Neural cell (in vitro differentiated cells): ENCODE measurements around the gene KCNIP4.

Experiments used
- CTCF ChIP-seq: fragments of 450-650 bp; IDR thresholded peaks from 2 replicates; pipeline ENCODE4 v1.5.1; 2014; ENCODE audit warnings: antibody characterized with exemption, mild to moderate bottlenecking, moderate library complexity; ENCODE audit not compliant: poor library complexity, severe bottlenecking
- EP300 ChIP-seq: fragments of 450-650 bp; conservative IDR thresholded peaks from 2 replicates; pipeline ENCODE4 v1.6.1; 2014; ENCODE audit warnings: antibody characterized with exemption, mild to moderate bottlenecking, moderate library complexity; ENCODE audit not compliant: poor library complexity, severe bottlenecking
- EZH2 ChIP-seq: fragments of 200-600, 300-800 bp; shearing (Covaris generic), sonication (generic); IDR thresholded peaks from 2 replicates; pipeline ENCODE4 v1.6.1; 2014; ENCODE audit warnings: antibody characterized with exemption, low read length, borderline replicate concordance, mild to moderate bottlenecking; ENCODE audit not compliant: insufficient read depth, poor library complexity, severe bottlenecking
- MXI1 ChIP-seq: fragments of 450-650 bp; conservative IDR thresholded peaks from 2 replicates; pipeline ENCODE4 v1.6.1; 2014; ENCODE audit warnings: antibody characterized with exemption, mild to moderate bottlenecking; ENCODE audit not compliant: poor library complexity, severe bottlenecking
- RAD21 ChIP-seq: fragments of 450-650 bp; conservative IDR thresholded peaks from 2 replicates; pipeline ENCODE4 v1.6.1; 2014; ENCODE audit warnings: antibody characterized with exemption, mild to moderate bottlenecking, moderate library complexity
- REST ChIP-seq: IDR thresholded peaks from 2 replicates; pipeline ENCODE4 v1.6.1; 2012; ENCODE audit warnings: borderline replicate concordance
- TAF1 ChIP-seq: IDR thresholded peaks from 2 replicates; pipeline ENCODE4 v1.6.1; 2012; ENCODE audit warnings: low read depth

- no peak for TF ChIP-seq CTCF
- TF ChIP-seq EP300, result no peak
- TF ChIP-seq EZH2, result no peak
- no peak for TF ChIP-seq MXI1
- TF ChIP-seq TAF1, result no peak
- TF ChIP-seq RAD21, result no peak
- no peak for TF ChIP-seq REST
Measured at GRCh38 chr4:21552455-21552854, 396.1 kb downstream of the KCNIP4 start.
